Prostate gland (tissue), 2 donors: ENCODE data around the gene STOX2. TPM values are rescaled to one million over a fixed set of nuclear protein-coding genes. Genes with fewer than 3 reads are reported as not detected.

ENCODE experiments used
- DNase-seq: peaks from one replicate; pipeline ENCODE4 v3.0.0-alpha.2; 2019; ENCODE audit warnings: low spot score
- H3K27ac ChIP-seq, 2 donors: fragments of 200-600 bp; sonication (generic); 2 replicates each; pipeline ENCODE4 v1.5.1; 2017 to 2019
- H3K27me3 ChIP-seq: fragments of 200-600 bp; sonication (generic); replicated peaks from 2 replicates; pipeline ENCODE4 v1.5.1; 2019; ENCODE audit not compliant: insufficient read depth
- H3K36me3 ChIP-seq, 2 donors: fragments of 200-600 bp; sonication (generic); 1 replicate in 1 of 2; 2 replicates in 1 of 2; pipeline versions ENCODE4 v1.5.1 to v1.8.1; 2017 to 2019
- H3K4me1 ChIP-seq: fragments of 200-600 bp; sonication (generic); replicated peaks from 2 replicates; pipeline ENCODE4 v1.5.1; 2019
- H3K4me3 ChIP-seq, 2 donors: fragments of 200-600 bp; sonication (generic); 2 replicates each; pipeline ENCODE4 v1.5.1; 2017 to 2019
- H3K9me3 ChIP-seq: fragments of 200-600 bp; sonication (generic); 2 replicates; pipeline ENCODE4 v1.5.1; 2017
- POLR2A ChIP-seq: fragments of 450-650 bp; IDR thresholded peaks from one replicate; pipeline ENCODE4 v1.6.1; 2016; ENCODE audit warnings: antibody characterized with exemption, mild to moderate bottlenecking
- POLR2AphosphoS5 ChIP-seq: sonication (generic); formaldehyde crosslinking; IDR thresholded peaks from one replicate; pipeline ENCODE4 v1.6.1; 2017; ENCODE audit warnings: antibody characterized with exemption
- WGBS: methylation state at CpG from one replicate; pipeline ENCODE4 v1.1.5; 2018; 5-methylcytosine and 5-hydroxymethylcytosine counted together
- intact Hi-C: fragments of 100-400 bp; cut with DNase I; formaldehyde crosslinking; loops from one replicate; pipeline ENCODE4 v1.14.2; 2022
- total RNA-seq, 2 donors: library from RNA; depleted of rRNA; stranded (reverse); fragments of >200 nt; gene quantifications; one replicate each; pipeline ENCODE4 v1.1.0, GENCODE V29; 2016
- TF ChIP-seq, protein P1 (sequence below), 4 experiments: fragments of 200-600 bp in 2 of 4; fragments of 450-650 bp in 2 of 4; sonication (generic) in 2 of 4; IDR thresholded peaks; 1 replicate in 3 of 4; 2 replicates in 1 of 4; pipeline ENCODE4 v1.5.1; 2016 to 2019; ENCODE audit warnings: antibody characterized with exemption in 4 of 4, mild to moderate bottlenecking in 2 of 4, moderate library complexity in 2 of 4

STOX2 gene
- total RNA-seq, 2 donors from 2014 or later: 12.9 to 14.9 TPM

- Histone ChIP-seq H3K4me3 (no peak overlapping the region), H3K36me3 (no peaks in the 10 kb centered on the region), H3K27me3 (no peaks in the 10 kb centered on the region), H3K27ac (no peak overlapping the region), H3K9me3 (no peaks in the 10 kb centered on the region), H3K4me1 (no peaks in the 10 kb centered on the region)
- no peak for DNase-seq
- intact Hi-C loops: no loop called here
- TF ChIP-seq POLR2AphosphoS5 (no peak), POLR2A (no peak)
- TF ChIP-seq, protein P1, sequence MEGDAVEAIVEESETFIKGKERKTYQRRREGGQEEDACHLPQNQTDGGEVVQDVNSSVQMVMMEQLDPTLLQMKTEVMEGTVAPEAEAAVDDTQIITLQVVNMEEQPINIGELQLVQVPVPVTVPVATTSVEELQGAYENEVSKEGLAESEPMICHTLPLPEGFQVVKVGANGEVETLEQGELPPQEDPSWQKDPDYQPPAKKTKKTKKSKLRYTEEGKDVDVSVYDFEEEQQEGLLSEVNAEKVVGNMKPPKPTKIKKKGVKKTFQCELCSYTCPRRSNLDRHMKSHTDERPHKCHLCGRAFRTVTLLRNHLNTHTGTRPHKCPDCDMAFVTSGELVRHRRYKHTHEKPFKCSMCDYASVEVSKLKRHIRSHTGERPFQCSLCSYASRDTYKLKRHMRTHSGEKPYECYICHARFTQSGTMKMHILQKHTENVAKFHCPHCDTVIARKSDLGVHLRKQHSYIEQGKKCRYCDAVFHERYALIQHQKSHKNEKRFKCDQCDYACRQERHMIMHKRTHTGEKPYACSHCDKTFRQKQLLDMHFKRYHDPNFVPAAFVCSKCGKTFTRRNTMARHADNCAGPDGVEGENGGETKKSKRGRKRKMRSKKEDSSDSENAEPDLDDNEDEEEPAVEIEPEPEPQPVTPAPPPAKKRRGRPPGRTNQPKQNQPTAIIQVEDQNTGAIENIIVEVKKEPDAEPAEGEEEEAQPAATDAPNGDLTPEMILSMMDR (IDR thresholded peaks at IDR 0.05): no peak
- WGBS: 70% methylated on average over 6 of the region's 6 CpGs
Measured at GRCh38 chr4:183993676-183994075, 88.6 kb downstream of the STOX2 start.

DNA sequence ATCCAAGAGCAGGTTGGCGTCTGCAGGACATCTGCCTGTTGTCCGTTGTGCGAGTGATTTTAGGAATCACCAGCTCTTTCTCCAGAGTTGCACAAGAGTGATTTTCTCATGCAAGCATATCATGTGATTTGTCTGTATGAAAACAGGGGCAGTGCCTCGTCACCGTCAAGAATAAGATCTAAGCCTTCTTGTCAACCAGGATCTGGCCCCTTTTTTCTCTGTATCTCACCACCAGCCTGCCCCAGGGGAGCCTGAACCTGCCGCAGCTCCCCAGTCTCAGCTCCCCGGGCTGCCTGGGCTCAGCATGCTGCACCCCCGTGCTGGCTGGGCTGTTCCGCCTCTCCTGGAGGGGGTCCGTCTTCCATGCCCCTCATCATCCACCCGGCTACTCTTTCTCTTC, 90.5 kb downstream of the STOX2 start:
- Histone ChIP-seq H3K4me1 (no peaks in the 10 kb centered on the region), H3K36me3 (no peaks in the 10 kb centered on the region), H3K4me3 (no peak overlapping the region), H3K9me3 (no peaks in the 10 kb centered on the region), H3K27ac (no peak overlapping the region), H3K27me3 (no peaks in the 10 kb centered on the region)
- 91% methylated on average over 11 of the region's 11 CpGs for WGBS
- DNase-seq: no peak
- intact Hi-C loops: no loop called here
- TF ChIP-seq POLR2AphosphoS5 (no peak), POLR2A (no peak)
- TF ChIP-seq, protein P1 (IDR thresholded peaks at IDR 0.05): no peak

- TF ChIP-seq, protein P1 (IDR thresholded peaks at IDR 0.05): no peak
- 87% methylated on average over 4 of the region's 4 CpGs for WGBS
- Histone ChIP-seq H3K4me3 (no peak overlapping the region), H3K9me3 (no peaks in the 10 kb centered on the region), H3K4me1 (no peaks in the 10 kb centered on the region), H3K27me3 (no peaks in the 10 kb centered on the region), H3K36me3 (no peaks in the 10 kb centered on the region), H3K27ac (no peak overlapping the region)
- no peak for DNase-seq
- intact Hi-C loops: no loop called here
Measured at GRCh38 chr4:183996868-183997267, 91.8 kb downstream of the STOX2 start.

DNA sequence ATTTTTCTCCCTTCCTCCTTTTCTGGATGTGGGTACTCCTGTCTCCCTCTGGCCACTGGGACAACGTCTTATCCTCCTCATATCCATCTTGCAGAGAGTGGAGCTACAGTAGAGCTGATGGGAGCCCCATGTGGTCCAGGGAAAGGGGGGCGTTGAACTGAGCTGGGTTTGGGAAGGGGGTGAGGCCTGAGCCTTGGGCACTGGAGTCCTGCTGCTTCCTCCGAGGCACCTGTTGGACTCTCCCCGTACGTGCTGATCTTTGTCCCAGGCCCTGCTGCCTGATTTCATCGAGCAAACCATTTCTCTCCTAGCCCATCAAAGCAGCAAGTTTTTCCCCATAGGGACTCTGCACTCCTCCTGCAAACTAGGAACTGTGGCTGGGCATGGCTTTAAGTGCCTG, 94.3 kb downstream of the STOX2 start:
- DNase-seq: no peak
- H3K4me3 ChIP-seq: no peak overlapping the region
- intact Hi-C loops: no loop called here
- no peaks in the 10 kb centered on the region for H3K4me1 ChIP-seq
- H3K36me3 ChIP-seq: no peaks in the 10 kb centered on the region
- no peak overlapping the region for H3K27ac ChIP-seq
- no peaks in the 10 kb centered on the region for H3K27me3 ChIP-seq
- TF ChIP-seq, protein P1 (IDR thresholded peaks at IDR 0.05): no peak
- no peak for TF ChIP-seq POLR2AphosphoS5
- TF ChIP-seq POLR2A: no peak
- WGBS: 98% methylated on average over 6 of the region's 6 CpGs
- no peaks in the 10 kb centered on the region for H3K9me3 ChIP-seq

DNA sequence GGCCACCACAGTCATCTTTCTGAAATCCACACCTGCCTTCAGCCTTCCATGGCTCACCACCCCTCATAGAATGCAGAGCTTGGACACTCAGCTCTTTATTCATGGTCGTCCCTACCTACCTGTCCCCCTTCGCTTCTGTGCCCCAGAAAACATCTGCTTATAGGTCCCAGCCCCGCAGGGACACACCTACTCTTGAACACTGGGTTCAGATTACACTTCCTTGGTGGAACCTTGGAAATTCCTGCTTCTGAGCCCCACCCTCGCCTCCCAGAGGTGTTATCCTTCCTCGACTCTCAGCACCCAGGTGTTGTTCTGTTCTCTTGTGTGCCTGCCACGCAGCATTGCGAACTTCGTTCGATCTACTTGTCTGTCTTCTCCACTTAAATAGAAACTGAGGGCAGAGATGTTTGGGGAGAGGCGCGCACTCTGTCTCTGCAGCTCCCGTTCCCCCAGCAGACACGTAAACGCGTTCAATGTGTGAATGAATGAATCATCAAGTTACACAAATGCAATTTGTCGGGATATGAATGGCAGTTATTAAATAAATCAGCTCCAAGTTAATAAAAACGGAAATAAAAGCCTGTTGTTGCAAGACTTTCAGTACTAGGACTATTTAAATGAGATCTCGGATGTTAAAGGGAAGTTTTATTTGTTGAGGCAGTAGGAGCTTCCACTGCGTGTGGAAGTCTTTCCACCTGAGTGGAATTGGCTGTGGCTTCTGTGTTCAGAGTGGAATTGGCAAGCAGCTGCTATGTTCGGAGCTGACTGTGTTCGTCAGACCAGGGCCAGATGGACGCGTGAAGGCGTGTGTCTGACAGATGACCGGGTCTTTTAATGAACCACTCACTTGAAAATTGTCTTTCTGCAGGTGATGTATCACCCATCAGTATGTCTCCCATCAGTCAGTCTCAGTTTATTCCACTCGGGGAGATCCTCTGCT, 95.6 kb downstream of the STOX2 start:
- Histone ChIP-seq H3K27ac (no peak overlapping the region), H3K4me1 (no peaks in the 10 kb centered on the region), H3K36me3 (no peaks in the 10 kb centered on the region), H3K4me3 (no peak overlapping the region), H3K9me3 (no peaks in the 10 kb centered on the region), H3K27me3 (no peaks in the 10 kb centered on the region)
- TF ChIP-seq POLR2A (no peak), POLR2AphosphoS5 (no peak)
- TF ChIP-seq, protein P1 (IDR thresholded peaks at IDR 0.05): no peak
- 85% methylated on average over 26 of the region's 26 CpGs for WGBS
- intact Hi-C loops: loop anchor here (10.0 kb wide), 1 partner anchor 156 kb away; no protein-coding TSS in a partner anchor
- no peak for DNase-seq
